Erythroblast (primary cell): Measurements from ENCODE around the gene KLRF2.

Experiments
- GATA1 ChIP-seq: IDR thresholded peaks from 2 replicates; pipeline ENCODE4 v1.6.1; 2011; ENCODE audit warnings: low read depth, mild to moderate bottlenecking, control low read depth, low read length, moderate library complexity
- POLR2A ChIP-seq: IDR thresholded peaks from 2 replicates; pipeline ENCODE4 v1.6.1; 2011; ENCODE audit warnings: mild to moderate bottlenecking, low read length

- TF ChIP-seq POLR2A, result no peak
- TF ChIP-seq GATA1, result no peak
Measured at GRCh38 chr12:9925705-9926393, 44.6 kb downstream of the KLRF2 start.
